ENCODE measurements around the gene DDRGK1. TPM values are rescaled to one million over a fixed set of nuclear protein-coding genes. Genes with fewer than 3 reads are reported as not detected.

The DDRGK1 gene
- 18.0 TPM for total RNA-seq

DNA sequence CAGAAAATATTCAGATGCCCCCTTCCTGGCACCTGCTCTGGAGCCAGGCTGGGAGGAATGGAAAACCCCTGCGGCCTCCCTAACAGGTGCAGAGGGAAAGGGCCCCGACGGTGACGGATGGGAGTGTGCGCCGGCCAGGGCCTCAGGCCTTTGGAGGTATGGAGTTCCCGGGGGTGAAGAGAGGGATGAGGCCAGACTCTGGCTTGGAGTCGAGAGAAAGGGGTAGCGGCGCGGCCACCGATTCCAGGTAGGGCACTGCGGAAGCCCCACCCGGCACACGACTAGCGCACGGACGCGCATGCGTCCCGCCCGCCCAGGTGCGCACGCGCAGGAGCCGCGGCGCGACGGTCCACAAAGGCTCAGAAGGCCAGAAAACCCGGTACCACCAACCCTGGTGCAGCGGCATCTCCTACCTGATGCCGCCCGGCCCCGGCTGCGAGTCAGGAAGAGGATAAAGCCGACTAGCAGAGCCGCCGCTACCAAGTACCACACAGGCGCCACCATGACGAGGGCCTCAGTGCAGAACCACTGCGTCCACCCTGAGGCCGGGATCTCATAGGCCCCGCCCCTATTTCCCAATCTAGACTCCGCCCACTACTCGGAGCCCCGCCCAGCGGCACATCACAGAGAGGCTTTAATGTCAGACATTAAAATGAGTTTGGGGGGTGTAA lies at the start of gene DDRGK1:
TSS of gene DDRGK1 (minus strand) at position 559 of the 671 bp plus-strand sequence. CDS start at position 504, 55 bp downstream.
- Histone ChIP-seq H3K36me3 (peaks cover 19 to 23% of the 10 kb centered on the region in 2 donors), H3K27me3 (no peaks in the 10 kb centered on the region), H3K27ac (peak within 1 kb of the TSS; percentile 78 to 89), H3K9me3 (no peaks in the 10 kb centered on the region), H3K4me3 (peak within 1 kb of the TSS; percentile 72 to 90), H3K4me1 (peaks cover 7 to 10% of the 10 kb centered on the region in 2 donors)
- peak; percentile 51 to 94 for DNase-seq (ENCODE audit: low spot score in 2 of 2)
- TF ChIP-seq, protein P1, sequence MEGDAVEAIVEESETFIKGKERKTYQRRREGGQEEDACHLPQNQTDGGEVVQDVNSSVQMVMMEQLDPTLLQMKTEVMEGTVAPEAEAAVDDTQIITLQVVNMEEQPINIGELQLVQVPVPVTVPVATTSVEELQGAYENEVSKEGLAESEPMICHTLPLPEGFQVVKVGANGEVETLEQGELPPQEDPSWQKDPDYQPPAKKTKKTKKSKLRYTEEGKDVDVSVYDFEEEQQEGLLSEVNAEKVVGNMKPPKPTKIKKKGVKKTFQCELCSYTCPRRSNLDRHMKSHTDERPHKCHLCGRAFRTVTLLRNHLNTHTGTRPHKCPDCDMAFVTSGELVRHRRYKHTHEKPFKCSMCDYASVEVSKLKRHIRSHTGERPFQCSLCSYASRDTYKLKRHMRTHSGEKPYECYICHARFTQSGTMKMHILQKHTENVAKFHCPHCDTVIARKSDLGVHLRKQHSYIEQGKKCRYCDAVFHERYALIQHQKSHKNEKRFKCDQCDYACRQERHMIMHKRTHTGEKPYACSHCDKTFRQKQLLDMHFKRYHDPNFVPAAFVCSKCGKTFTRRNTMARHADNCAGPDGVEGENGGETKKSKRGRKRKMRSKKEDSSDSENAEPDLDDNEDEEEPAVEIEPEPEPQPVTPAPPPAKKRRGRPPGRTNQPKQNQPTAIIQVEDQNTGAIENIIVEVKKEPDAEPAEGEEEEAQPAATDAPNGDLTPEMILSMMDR (IDR thresholded peaks at IDR 0.05) = no peak
- intact Hi-C loops (cut with DNase I) = loop anchor here (1.0 to 10.0 kb wide), 4 partner anchors 31 to 201 kb away; partner anchors contain the start of genes DNAAF9, FASTKD5, LZTS3 and UBOX5

DNA sequence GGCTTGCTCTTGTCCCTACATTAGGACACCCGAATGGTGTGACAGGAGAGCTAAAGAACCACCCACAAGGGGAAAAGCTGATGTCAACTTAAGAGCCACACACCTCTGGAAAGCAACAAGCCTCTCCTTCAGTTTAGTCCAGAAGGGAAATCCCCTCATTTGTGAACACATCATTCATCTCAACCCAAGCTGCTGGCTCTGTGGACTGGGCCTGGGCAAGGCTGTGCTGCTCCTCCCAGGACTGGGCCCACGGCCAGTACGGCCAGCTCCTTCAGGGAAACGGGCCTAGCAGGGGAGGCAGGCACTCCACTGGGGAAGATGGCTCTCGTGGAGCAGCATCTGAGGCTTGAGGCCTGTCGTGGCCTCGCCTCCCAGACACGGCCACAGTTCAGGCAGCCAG lies 47.3 kb upstream of the DDRGK1 start:
- DNase-seq (ENCODE audit: low spot score in 2 of 2) = no peak
- no peak overlapping the region for H3K27ac ChIP-seq
- intact Hi-C loops (cut with DNase I) = no loop called here
- H3K27me3 ChIP-seq = no peaks in the 10 kb centered on the region
- H3K4me1 ChIP-seq = peaks cover 0 to 11% of the 10 kb centered on the region in 2 donors
- H3K4me3 ChIP-seq = no peak overlapping the region
- H3K9me3 ChIP-seq = no peaks in the 10 kb centered on the region
- TF ChIP-seq, protein P1 (IDR thresholded peaks at IDR 0.05) = no peak
- H3K36me3 ChIP-seq = peaks cover 39 to 60% of the 10 kb centered on the region in 2 donors

DNA sequence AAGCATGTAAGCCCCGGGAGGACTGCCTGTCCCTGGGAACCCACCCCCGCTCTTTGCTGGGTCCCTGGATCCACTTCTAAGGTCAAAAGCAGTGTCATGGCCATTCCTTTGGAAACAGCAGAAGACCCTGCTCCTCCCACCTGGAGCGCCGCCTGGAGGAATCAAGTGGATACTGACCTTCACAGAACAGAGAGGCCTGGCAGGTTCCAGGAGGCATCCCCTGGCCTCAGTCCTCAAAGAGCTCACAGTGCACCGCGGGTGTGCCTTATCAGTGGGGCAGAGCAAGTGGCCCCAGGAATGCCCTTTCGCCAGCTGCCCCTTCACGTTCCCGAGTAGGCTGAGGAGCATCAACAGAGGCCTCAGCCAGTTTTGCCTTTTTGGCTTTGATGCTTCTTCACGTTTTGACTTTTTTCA lies 45.6 kb upstream of the DDRGK1 start:
- Histone ChIP-seq H3K4me3 (no peak overlapping the region), H3K27me3 (no peaks in the 10 kb centered on the region)
- intact Hi-C loops (cut with DNase I) = no loop called here

DNA sequence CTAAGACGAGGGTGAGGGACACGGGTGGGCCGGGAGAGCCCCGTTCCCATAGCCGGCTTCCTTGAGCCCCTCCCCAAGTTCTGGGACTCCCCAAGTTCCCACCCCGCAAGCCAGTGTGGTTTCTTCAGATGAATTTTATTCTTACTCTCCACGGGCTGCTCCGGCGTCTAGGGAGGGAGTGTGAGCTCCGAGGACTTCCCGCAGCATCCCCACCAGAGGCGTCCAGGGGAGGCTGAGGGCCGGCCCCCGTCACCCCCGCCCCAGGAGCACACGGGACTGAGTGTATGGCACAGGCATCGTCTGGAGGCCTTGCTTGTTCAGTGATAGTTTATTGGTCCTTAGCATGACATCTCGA lies 44.5 kb upstream of the DDRGK1 start:
- Histone ChIP-seq H3K36me3 (peaks cover 16 to 33% of the 10 kb centered on the region in 2 donors), H3K9me3 (no peaks in the 10 kb centered on the region), H3K27ac (no peak overlapping the region), H3K27me3 (no peaks in the 10 kb centered on the region), H3K4me3 (peak overlapping the region in 1 of 2 donors; percentile 7), H3K4me1 (peaks cover 0 to 11% of the 10 kb centered on the region in 2 donors)
- no peak for DNase-seq (ENCODE audit: low spot score in 2 of 2)
- intact Hi-C loops (cut with DNase I) = no loop called here
- TF ChIP-seq, protein P1 (IDR thresholded peaks at IDR 0.05) = no peak

More for the DNA sequence above, 45.6 kb upstream of the DDRGK1 start:
- Histone ChIP-seq H3K36me3 (peaks cover 26 to 44% of the 10 kb centered on the region in 2 donors), H3K9me3 (no peaks in the 10 kb centered on the region), H3K4me1 (peaks cover 0 to 11% of the 10 kb centered on the region in 2 donors), H3K27ac (no peak overlapping the region)
- no peak for DNase-seq (ENCODE audit: low spot score in 2 of 2)
- TF ChIP-seq, protein P1 (IDR thresholded peaks at IDR 0.05) = no peak

DNA sequence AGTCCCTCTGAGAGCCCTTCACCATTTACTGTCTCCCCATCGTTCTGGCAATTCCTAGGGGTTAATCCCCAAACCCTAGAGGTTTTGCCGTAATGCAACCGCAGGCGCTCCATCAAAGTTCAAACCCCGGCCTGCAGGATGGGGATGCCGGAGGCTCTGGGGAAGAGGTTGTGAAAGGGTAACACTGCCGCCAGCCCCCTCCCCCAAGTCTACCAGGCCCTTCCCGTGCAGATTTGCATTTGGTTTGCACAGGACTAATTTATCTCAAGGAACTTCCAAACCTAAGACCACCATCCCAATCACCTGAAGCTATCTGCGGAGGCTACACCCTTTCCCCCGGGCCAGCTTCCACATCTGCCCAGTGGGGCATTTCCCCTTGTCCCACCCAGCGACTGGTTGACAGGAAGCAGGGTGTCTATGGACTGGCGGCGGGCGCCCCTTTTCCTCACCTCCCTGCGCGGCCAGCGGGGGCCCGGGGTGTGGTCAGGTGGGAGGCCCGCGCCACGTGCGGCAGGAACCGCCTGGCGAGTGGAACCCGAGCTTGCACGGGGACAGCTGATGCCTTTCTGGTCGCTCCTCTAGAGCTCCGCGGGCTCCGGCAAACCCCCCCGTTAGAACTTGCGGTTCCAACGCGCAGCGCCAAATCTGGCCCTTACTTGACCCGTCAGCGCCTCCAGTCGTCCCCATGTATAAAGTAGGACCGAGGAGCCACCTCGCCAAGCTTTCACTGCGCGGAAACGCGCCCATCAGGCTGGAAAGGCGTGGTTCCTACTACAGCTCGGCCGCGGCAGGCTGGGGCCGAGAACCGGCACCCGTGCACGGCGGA lies 43.9 kb upstream of the DDRGK1 start:
- H3K36me3 ChIP-seq = peaks cover 16 to 27% of the 10 kb centered on the region in 2 donors
- intact Hi-C loops (cut with DNase I) = no loop called here
- no peak overlapping the region for H3K27ac ChIP-seq
- H3K9me3 ChIP-seq = no peaks in the 10 kb centered on the region
- no peak for DNase-seq (ENCODE audit: low spot score in 2 of 2)
- peak overlapping the region in 1 of 2 donors; percentile 7 for H3K4me3 ChIP-seq
- peaks cover 0 to 11% of the 10 kb centered on the region in 2 donors for H3K4me1 ChIP-seq
- no peaks in the 10 kb centered on the region for H3K27me3 ChIP-seq
- TF ChIP-seq, protein P1 (IDR thresholded peaks at IDR 0.05) = peak in 1 of 3 experiments; percentile 13
